GM19238 (cell line): ENCODE data around the gene CALML5.

Source experiments
- DNase-seq: peaks from one replicate; pipeline ENCODE4 v3.0.0; 2011; ENCODE audit warnings: low spot score; ENCODE audit not compliant: insufficient read length

Gene CALML5

GRCh38 chr10:5499493-5500140 lies at the start of gene CALML5:
CALML5 (minus strand) TSS chr10:5499570; CDS start chr10:5499438, 132 bp downstream.
- no peak for DNase-seq

- no peak for DNase-seq
Observed at GRCh38 chr10:5547931-5548660, 48.7 kb upstream of the CALML5 start.

- no peak for DNase-seq
Observed at GRCh38 chr10:5547681-5547930, 48.2 kb upstream of the CALML5 start.

- no peak for DNase-seq
Observed at GRCh38 chr10:5546891-5547680, 47.7 kb upstream of the CALML5 start.

- no peak for DNase-seq
Observed at GRCh38 chr10:5545778-5546710, 46.7 kb upstream of the CALML5 start.

GRCh38 chr10:5545426-5545777 lies 46.0 kb upstream of the CALML5 start:
- no peak for DNase-seq

GRCh38 chr10:5545011-5545410 lies 45.6 kb upstream of the CALML5 start:
- no peak for DNase-seq

- DNase-seq, result no peak
Observed at GRCh38 chr10:5544216-5544805, 44.9 kb upstream of the CALML5 start.

GRCh38 chr10:5543623-5544022 lies 44.3 kb upstream of the CALML5 start:
- DNase-seq, result no peak

- DNase-seq, result no peak
Observed at GRCh38 chr10:5542100-5542499, 42.7 kb upstream of the CALML5 start.

GRCh38 chr10:5540891-5541290 lies 41.5 kb upstream of the CALML5 start:
- no peak for DNase-seq

GRCh38 chr10:5540080-5540479 lies 40.7 kb upstream of the CALML5 start:
- no peak for DNase-seq

- DNase-seq, result no peak
Observed at GRCh38 chr10:5538892-5539651, 39.7 kb upstream of the CALML5 start.

GRCh38 chr10:5538446-5538845 lies 39.1 kb upstream of the CALML5 start:
- DNase-seq, result no peak

GRCh38 chr10:5537684-5538083 lies 38.3 kb upstream of the CALML5 start:
- no peak for DNase-seq

- DNase-seq, result no peak
Observed at GRCh38 chr10:5536486-5537081, 37.2 kb upstream of the CALML5 start.

- DNase-seq, result no peak
Observed at GRCh38 chr10:5534880-5535856, 35.8 kb upstream of the CALML5 start.

- DNase-seq, result no peak
Observed at GRCh38 chr10:5534051-5534821, 34.9 kb upstream of the CALML5 start.
